ENCODE results near the gene CBLB.

The CBLB gene

GRCh38 chr3:105837143-105837740 lies 31.6 kb downstream of the CBLB start:
- Histone ChIP-seq H3K79me2 (ENCODE audit: insufficient read depth, low read length) (no peaks in the 10 kb centered on the region), H3K4me2 (ENCODE audit: low read depth, low read length, poor library complexity, severe bottlenecking) (no peak overlapping the region), H3K27me3 (ENCODE audit: insufficient read depth, low read length, poor library complexity, severe bottlenecking) (no peaks in the 10 kb centered on the region), H4K20me1 (ENCODE audit: insufficient read depth, low read length, poor library complexity, severe bottlenecking) (no peaks in the 10 kb centered on the region), H3K9me3 (ENCODE audit: insufficient read depth, low read depth, low read length) (no peaks in the 10 kb centered on the region), H2AFZ (ENCODE audit: low read length) (no peak overlapping the region), H3K9ac (ENCODE audit: low read depth, low read length, poor library complexity, severe bottlenecking) (no peak overlapping the region), H3F3A (ENCODE audit: low read depth) (no peaks in the 10 kb centered on the region), H3K4me1 (ENCODE audit: insufficient read depth, low read length, poor library complexity, severe bottlenecking) (no peaks in the 10 kb centered on the region), H3K9me2 (replicated peaks; ENCODE audit: low read depth, low read length) (no peaks in the 10 kb centered on the region), H3K36me3 (ENCODE audit: insufficient read depth, low read length) (no peaks in the 10 kb centered on the region), H3K4me3 (ENCODE audit: low read length, poor library complexity, severe bottlenecking) (no peak overlapping the region)
- TF ChIP-seq, protein P1, sequence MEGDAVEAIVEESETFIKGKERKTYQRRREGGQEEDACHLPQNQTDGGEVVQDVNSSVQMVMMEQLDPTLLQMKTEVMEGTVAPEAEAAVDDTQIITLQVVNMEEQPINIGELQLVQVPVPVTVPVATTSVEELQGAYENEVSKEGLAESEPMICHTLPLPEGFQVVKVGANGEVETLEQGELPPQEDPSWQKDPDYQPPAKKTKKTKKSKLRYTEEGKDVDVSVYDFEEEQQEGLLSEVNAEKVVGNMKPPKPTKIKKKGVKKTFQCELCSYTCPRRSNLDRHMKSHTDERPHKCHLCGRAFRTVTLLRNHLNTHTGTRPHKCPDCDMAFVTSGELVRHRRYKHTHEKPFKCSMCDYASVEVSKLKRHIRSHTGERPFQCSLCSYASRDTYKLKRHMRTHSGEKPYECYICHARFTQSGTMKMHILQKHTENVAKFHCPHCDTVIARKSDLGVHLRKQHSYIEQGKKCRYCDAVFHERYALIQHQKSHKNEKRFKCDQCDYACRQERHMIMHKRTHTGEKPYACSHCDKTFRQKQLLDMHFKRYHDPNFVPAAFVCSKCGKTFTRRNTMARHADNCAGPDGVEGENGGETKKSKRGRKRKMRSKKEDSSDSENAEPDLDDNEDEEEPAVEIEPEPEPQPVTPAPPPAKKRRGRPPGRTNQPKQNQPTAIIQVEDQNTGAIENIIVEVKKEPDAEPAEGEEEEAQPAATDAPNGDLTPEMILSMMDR (conservative IDR thresholded peaks at IDR 0.05; ENCODE audit: low read length), result no peak
- TF ChIP-seq EZH2phosphoT487 (IDR thresholded peaks at IDR 0.05; ENCODE audit: borderline replicate concordance), result no peak

GRCh38 chr3:105836533-105836932 lies 32.3 kb downstream of the CBLB start:
- H3K4me1 ChIP-seq (ENCODE audit: insufficient read depth, low read length, poor library complexity, severe bottlenecking), result no peaks in the 10 kb centered on the region
- no peak overlapping the region for H2AFZ ChIP-seq (ENCODE audit: low read length)

GRCh38 chr3:105835606-105836005 lies 33.2 kb downstream of the CBLB start:
- Histone ChIP-seq H3K9me3 (ENCODE audit: insufficient read depth, low read depth, low read length) (no peaks in the 10 kb centered on the region), H3K27me3 (ENCODE audit: insufficient read depth, low read length, poor library complexity, severe bottlenecking) (no peaks in the 10 kb centered on the region), H3K4me2 (ENCODE audit: low read depth, low read length, poor library complexity, severe bottlenecking) (no peak overlapping the region), H3F3A (ENCODE audit: low read depth) (no peaks in the 10 kb centered on the region), H3K4me1 (ENCODE audit: insufficient read depth, low read length, poor library complexity, severe bottlenecking) (peaks cover 4% of the 10 kb centered on the region), H3K9ac (ENCODE audit: low read depth, low read length, poor library complexity, severe bottlenecking) (no peak overlapping the region), H3K4me3 (ENCODE audit: low read length, poor library complexity, severe bottlenecking) (no peak overlapping the region), H3K36me3 (ENCODE audit: insufficient read depth, low read length) (no peaks in the 10 kb centered on the region), H3K79me2 (ENCODE audit: insufficient read depth, low read length) (no peaks in the 10 kb centered on the region), H2AFZ (ENCODE audit: low read length) (no peak overlapping the region), H4K20me1 (ENCODE audit: insufficient read depth, low read length, poor library complexity, severe bottlenecking) (no peaks in the 10 kb centered on the region), H3K9me2 (replicated peaks; ENCODE audit: low read depth, low read length) (no peaks in the 10 kb centered on the region)
- TF ChIP-seq EZH2phosphoT487 (IDR thresholded peaks at IDR 0.05; ENCODE audit: borderline replicate concordance), result no peak
- TF ChIP-seq, protein P1 (conservative IDR thresholded peaks at IDR 0.05; ENCODE audit: low read length), result no peak

More at GRCh38 chr3:105836533-105836932, 32.3 kb downstream of the CBLB start:
- Histone ChIP-seq H3K4me2 (ENCODE audit: low read depth, low read length, poor library complexity, severe bottlenecking) (no peak overlapping the region), H3K79me2 (ENCODE audit: insufficient read depth, low read length) (no peaks in the 10 kb centered on the region), H3K9me3 (ENCODE audit: insufficient read depth, low read depth, low read length) (no peaks in the 10 kb centered on the region), H3K9ac (ENCODE audit: low read depth, low read length, poor library complexity, severe bottlenecking) (no peak overlapping the region), H3F3A (ENCODE audit: low read depth) (no peaks in the 10 kb centered on the region), H4K20me1 (ENCODE audit: insufficient read depth, low read length, poor library complexity, severe bottlenecking) (no peaks in the 10 kb centered on the region), H3K9me2 (replicated peaks; ENCODE audit: low read depth, low read length) (no peaks in the 10 kb centered on the region), H3K27me3 (ENCODE audit: insufficient read depth, low read length, poor library complexity, severe bottlenecking) (no peaks in the 10 kb centered on the region), H3K4me3 (ENCODE audit: low read length, poor library complexity, severe bottlenecking) (no peak overlapping the region), H3K36me3 (ENCODE audit: insufficient read depth, low read length) (no peaks in the 10 kb centered on the region)
- TF ChIP-seq, protein P1 (conservative IDR thresholded peaks at IDR 0.05; ENCODE audit: low read length), result no peak
- no peak for TF ChIP-seq EZH2phosphoT487 (IDR thresholded peaks at IDR 0.05; ENCODE audit: borderline replicate concordance)
